Stimulated activated CD4-positive, alpha-beta T cell treated with anti-CD3 and anti-CD28 coated beads, TNF-alpha, amount 100 ng/mL, for 4 hours (primary cell): Measurements from ENCODE around the gene ASTN2.

ENCODE experiments used
- DNase-seq, 3 experiments: peaks; one replicate each; pipeline ENCODE4 v3.0.0-alpha.2; 2020; ENCODE audit warnings: low read depth in 3 of 3

The ASTN2 gene

GRCh38 chr9:116423149-116423548, 991.7 kb downstream of the ASTN2 start:
- DNase-seq = no peak

GRCh38 chr9:116422119-116422979, 992.5 kb downstream of the ASTN2 start:
- DNase-seq = no peak

GRCh38 chr9:116420993-116421538, 993.8 kb downstream of the ASTN2 start:
- no peak for DNase-seq

- DNase-seq = no peak
These were observed 995.7 kb downstream of the ASTN2 start for GRCh38 chr9:116419181-116419580.

- DNase-seq = no peak
These were observed 997.4 kb downstream of the ASTN2 start for GRCh38 chr9:116417464-116417863.

- no peak for DNase-seq
These were observed 998.4 kb downstream of the ASTN2 start for GRCh38 chr9:116416421-116416820.

GRCh38 chr9:116414374-116414773, 1000.5 kb downstream of the ASTN2 start:
- no peak for DNase-seq

GRCh38 chr9:116411506-116411905, 1003.4 kb downstream of the ASTN2 start:
- DNase-seq = no peak

GRCh38 chr9:116409638-116410037, 1005.2 kb downstream of the ASTN2 start:
- no peak for DNase-seq

- no peak for DNase-seq
These were observed 1005.7 kb downstream of the ASTN2 start for GRCh38 chr9:116409129-116409528.

GRCh38 chr9:116406469-116406868, 1008.4 kb downstream of the ASTN2 start:
- DNase-seq = no peak

- no peak for DNase-seq
These were observed 1009.5 kb downstream of the ASTN2 start for GRCh38 chr9:116405321-116405720.

- no peak for DNase-seq
These were observed 1010.6 kb downstream of the ASTN2 start for GRCh38 chr9:116404228-116404627.

GRCh38 chr9:116403171-116403570, 1011.7 kb downstream of the ASTN2 start:
- DNase-seq = no peak

GRCh38 chr9:116395699-116396037, 1019.2 kb downstream of the ASTN2 start:
- no peak for DNase-seq

GRCh38 chr9:116394894-116395698, 1019.8 kb downstream of the ASTN2 start:
- DNase-seq = no peak

- DNase-seq = no peak
These were observed 1020.8 kb downstream of the ASTN2 start for GRCh38 chr9:116394070-116394469.

- no peak for DNase-seq
These were observed 1021.7 kb downstream of the ASTN2 start for GRCh38 chr9:116393198-116393597.

- no peak for DNase-seq
These were observed 1023.5 kb downstream of the ASTN2 start for GRCh38 chr9:116391306-116391900.

- no peak for DNase-seq
These were observed 1024.3 kb downstream of the ASTN2 start for GRCh38 chr9:116390303-116391228.
